HUES6 (cell line): ENCODE data around the gene DNAJC2.

Experiments
- H3K27ac ChIP-seq: 2 replicates; pipeline ENCODE4 v1.7.0; 2013; ENCODE audit warnings: low read depth, mild to moderate bottlenecking, low read length, inconsistent platforms
- H3K27me3 ChIP-seq: 2 replicates; pipeline ENCODE4 v1.6.1; 2013; ENCODE audit warnings: low read length; ENCODE audit not compliant: control insufficient read depth, insufficient read depth
- H3K36me3 ChIP-seq: 2 replicates; pipeline ENCODE4 v1.6.1; 2013; ENCODE audit warnings: low read length; ENCODE audit not compliant: control insufficient read depth, insufficient read depth
- H3K4me1 ChIP-seq: 2 replicates; pipeline ENCODE4 v1.6.1; 2013; ENCODE audit warnings: low read length; ENCODE audit not compliant: control insufficient read depth, insufficient read depth
- H3K4me3 ChIP-seq: 2 replicates; pipeline ENCODE4 v1.5.1; 2013; ENCODE audit warnings: low read depth, low read length
- H3K9ac ChIP-seq: one replicate; pipeline ENCODE4 v1.6.1; 2013; ENCODE audit warnings: mild to moderate bottlenecking, low read length
- H3K9me3 ChIP-seq: 2 replicates; pipeline ENCODE4 v1.6.1; 2013; ENCODE audit warnings: low read depth, low read length; ENCODE audit not compliant: control insufficient read depth, insufficient read depth

DNAJC2 gene

GRCh38 chr7:103379270-103379975 lies 34.9 kb upstream of the DNAJC2 start:
- Histone ChIP-seq H3K27ac (no peak overlapping the region), H3K36me3 (no peaks in the 10 kb centered on the region), H3K27me3 (no peaks in the 10 kb centered on the region), H3K9me3 (no peaks in the 10 kb centered on the region; the same call in 1 of the 2 replicates), H3K9ac (no peak overlapping the region), H3K4me3 (no peak overlapping the region), H3K4me1 (no peaks in the 10 kb centered on the region)

GRCh38 chr7:103373866-103374643 lies 29.5 kb upstream of the DNAJC2 start:
- Histone ChIP-seq H3K9me3 (no peaks in the 10 kb centered on the region), H3K4me1 (no peaks in the 10 kb centered on the region), H3K9ac (no peak overlapping the region), H3K27me3 (no peaks in the 10 kb centered on the region), H3K27ac (no peak overlapping the region), H3K4me3 (no peak overlapping the region), H3K36me3 (peaks cover 5% of the 10 kb centered on the region)

GRCh38 chr7:103369432-103369831 lies 24.9 kb upstream of the DNAJC2 start:
- Histone ChIP-seq H3K36me3 (peaks cover 50% of the 10 kb centered on the region), H3K9me3 (no peaks in the 10 kb centered on the region), H3K4me3 (no peak overlapping the region), H3K4me1 (no peaks in the 10 kb centered on the region), H3K27ac (no peak overlapping the region), H3K27me3 (no peaks in the 10 kb centered on the region), H3K9ac (no peak overlapping the region)

GRCh38 chr7:103349805-103350204 lies 5.2 kb upstream of the DNAJC2 start:
- Histone ChIP-seq H3K36me3 (peaks cover 36% of the 10 kb centered on the region), H3K4me3 (0 out of 2 replicates have a peak overlapping the region, but pooled peaks have one; percentile 21), H3K27ac (no peak overlapping the region), H3K4me1 (peaks cover 7% of the 10 kb centered on the region; the same call in 1 of the 2 replicates), H3K27me3 (no peaks in the 10 kb centered on the region), H3K9ac (no peak overlapping the region), H3K9me3 (no peaks in the 10 kb centered on the region)

- no peak overlapping the region for H3K9ac ChIP-seq
- no peaks in the 10 kb centered on the region for H3K9me3 ChIP-seq
- H3K27me3 ChIP-seq: no peaks in the 10 kb centered on the region
- H3K4me3 ChIP-seq: peak overlapping the region; percentile 94
- H3K27ac ChIP-seq: no peak overlapping the region
- peaks cover 31% of the 10 kb centered on the region for H3K36me3 ChIP-seq
- H3K4me1 ChIP-seq: peaks cover 7% of the 10 kb centered on the region; the same call in 1 of the 2 replicates
Measured at GRCh38 chr7:103348959-103349358, 4.4 kb upstream of the DNAJC2 start.

GRCh38 chr7:103348452-103348851 lies 3.9 kb upstream of the DNAJC2 start:
- H3K4me1 ChIP-seq: peaks cover 7% of the 10 kb centered on the region; the same call in 1 of the 2 replicates
- no peak overlapping the region for H3K27ac ChIP-seq

GRCh38 chr7:103347507-103348267 lies 3.1 kb upstream of the DNAJC2 start, which contains the start of gene PSMC2:
Gene PSMC2 (plus strand): TSS chr7:103347643. CDS start chr7:103347712, 69 bp downstream.
- Histone ChIP-seq H3K9ac (peak within 1 kb of the TSS; percentile 96), H3K36me3 (peaks cover 22% of the 10 kb centered on the region), H3K27me3 (no peaks in the 10 kb centered on the region), H3K4me1 (peaks cover 7% of the 10 kb centered on the region; the same call in 1 of the 2 replicates), H3K4me3 (peak within 1 kb of the TSS; percentile 94), H3K27ac (peak within 1 kb of the TSS; percentile 80), H3K9me3 (no peaks in the 10 kb centered on the region)

More at GRCh38 chr7:103348452-103348851, 3.9 kb upstream of the DNAJC2 start:
- H3K4me3 ChIP-seq: peak overlapping the region; percentile 94
- no peaks in the 10 kb centered on the region for H3K9me3 ChIP-seq
- H3K9ac ChIP-seq: no peak overlapping the region
- H3K27me3 ChIP-seq: no peaks in the 10 kb centered on the region
- peaks cover 30% of the 10 kb centered on the region for H3K36me3 ChIP-seq

GRCh38 chr7:103346396-103346795 lies 1.8 kb upstream of the DNAJC2 start:
- peaks cover 7% of the 10 kb centered on the region; the same call in 1 of the 2 replicates for H3K4me1 ChIP-seq
- no peak overlapping the region for H3K4me3 ChIP-seq
- no peaks in the 10 kb centered on the region for H3K9me3 ChIP-seq
- H3K9ac ChIP-seq: no peak overlapping the region
- no peaks in the 10 kb centered on the region for H3K27me3 ChIP-seq
- H3K36me3 ChIP-seq: peaks cover 20% of the 10 kb centered on the region
- H3K27ac ChIP-seq: no peak overlapping the region

- Histone ChIP-seq H3K9ac (peak overlapping the region; percentile 95), H3K27me3 (no peaks in the 10 kb centered on the region), H3K4me1 (peaks cover 4% of the 10 kb centered on the region; the same call in 1 of the 2 replicates)
Measured at GRCh38 chr7:103343758-103344452, 662 bp downstream of the DNAJC2 start.

GRCh38 chr7:103343332-103343731 lies 1.2 kb downstream of the DNAJC2 start:
- Histone ChIP-seq H3K36me3 (peaks cover 32% of the 10 kb centered on the region), H3K27ac (no peak overlapping the region), H3K27me3 (no peaks in the 10 kb centered on the region), H3K9me3 (no peaks in the 10 kb centered on the region), H3K9ac (peak overlapping the region; percentile 95), H3K4me1 (no peaks in the 10 kb centered on the region), H3K4me3 (peak overlapping the region; percentile 89)

More at GRCh38 chr7:103343758-103344452, 662 bp downstream of the DNAJC2 start:
- Histone ChIP-seq H3K27ac (peak overlapping the region; percentile 75), H3K9me3 (no peaks in the 10 kb centered on the region), H3K36me3 (peaks cover 31% of the 10 kb centered on the region), H3K4me3 (peak overlapping the region; percentile 89)
